Measurements from ENCODE around the gene ITGB2. TPM values are rescaled to one million over a fixed set of nuclear protein-coding genes. Genes with fewer than 3 reads are reported as not detected.

ITGB2 gene
- total RNA-seq, 4 donors from 2014 or later = 33.2 to 110 (median 44.0) TPM

DNA sequence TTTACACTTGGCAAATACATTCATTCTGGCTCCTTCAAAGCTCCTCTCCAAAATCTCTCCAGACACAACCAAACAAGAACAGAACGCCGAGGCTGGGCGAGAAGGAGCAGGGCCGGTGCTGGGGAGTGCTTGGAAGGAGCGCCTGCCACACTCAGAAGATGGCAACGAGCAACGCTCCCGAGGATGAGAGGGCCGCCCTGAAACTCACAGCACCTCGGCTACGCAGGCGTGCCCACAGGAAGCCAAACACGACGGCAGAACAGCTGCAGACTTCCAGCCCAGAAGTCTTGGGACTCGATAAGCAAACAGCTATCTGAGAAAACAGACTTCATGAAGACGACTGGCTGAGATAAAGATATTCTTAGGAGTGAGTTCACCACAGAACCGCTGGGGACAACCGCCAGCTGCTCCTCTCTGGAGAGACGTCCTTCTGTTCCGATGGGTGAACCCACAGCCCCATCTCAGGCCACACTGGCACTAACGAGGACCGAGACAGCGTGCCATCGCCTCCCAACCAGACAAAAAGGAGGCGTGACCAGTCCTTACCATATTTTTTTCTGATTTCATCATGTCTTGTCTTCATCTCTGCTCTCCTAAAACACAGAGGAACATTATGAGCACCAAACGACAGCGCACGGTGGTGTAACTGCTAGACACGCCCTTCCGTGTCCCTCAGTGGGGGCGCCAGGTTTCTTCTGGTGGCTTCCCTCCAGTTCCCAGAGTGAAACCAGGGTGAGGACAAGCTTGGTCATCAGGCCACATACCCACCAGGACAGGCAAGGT is 65.8 kb downstream of the ITGB2 start:
- no peaks in the 10 kb centered on the region for H3K9me3 ChIP-seq
- 74% methylated on average over 30 of the region's 31 CpGs for WGBS
- no peak overlapping the region for H3K4me3 ChIP-seq
- intact Hi-C loops (cut with DNase I) = no loop called here
- TF ChIP-seq POLR2AphosphoS5 (IDR thresholded peaks at IDR 0.05) (no peak), POLR2A (IDR thresholded peaks at IDR 0.05; ENCODE audit: low read depth) (no peak), EP300 (IDR thresholded peaks at IDR 0.05) (no peak)
- TF ChIP-seq, protein P1, sequence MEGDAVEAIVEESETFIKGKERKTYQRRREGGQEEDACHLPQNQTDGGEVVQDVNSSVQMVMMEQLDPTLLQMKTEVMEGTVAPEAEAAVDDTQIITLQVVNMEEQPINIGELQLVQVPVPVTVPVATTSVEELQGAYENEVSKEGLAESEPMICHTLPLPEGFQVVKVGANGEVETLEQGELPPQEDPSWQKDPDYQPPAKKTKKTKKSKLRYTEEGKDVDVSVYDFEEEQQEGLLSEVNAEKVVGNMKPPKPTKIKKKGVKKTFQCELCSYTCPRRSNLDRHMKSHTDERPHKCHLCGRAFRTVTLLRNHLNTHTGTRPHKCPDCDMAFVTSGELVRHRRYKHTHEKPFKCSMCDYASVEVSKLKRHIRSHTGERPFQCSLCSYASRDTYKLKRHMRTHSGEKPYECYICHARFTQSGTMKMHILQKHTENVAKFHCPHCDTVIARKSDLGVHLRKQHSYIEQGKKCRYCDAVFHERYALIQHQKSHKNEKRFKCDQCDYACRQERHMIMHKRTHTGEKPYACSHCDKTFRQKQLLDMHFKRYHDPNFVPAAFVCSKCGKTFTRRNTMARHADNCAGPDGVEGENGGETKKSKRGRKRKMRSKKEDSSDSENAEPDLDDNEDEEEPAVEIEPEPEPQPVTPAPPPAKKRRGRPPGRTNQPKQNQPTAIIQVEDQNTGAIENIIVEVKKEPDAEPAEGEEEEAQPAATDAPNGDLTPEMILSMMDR (IDR thresholded peaks at IDR 0.05) = no peak
- H3K27ac ChIP-seq (replicated peaks in 1 of 4) = no peak overlapping the region
- H3K27me3 ChIP-seq = no peaks in the 10 kb centered on the region
- no peak for DNase-seq (ENCODE audit: extremely low spot score)
- H3K36me3 ChIP-seq = peaks cover 39 to 98% (median 91%) of the 10 kb centered on the region in 4 donors
- peaks cover 17 to 55% (median 36%) of the 10 kb centered on the region in 4 donors for H3K4me1 ChIP-seq

DNA sequence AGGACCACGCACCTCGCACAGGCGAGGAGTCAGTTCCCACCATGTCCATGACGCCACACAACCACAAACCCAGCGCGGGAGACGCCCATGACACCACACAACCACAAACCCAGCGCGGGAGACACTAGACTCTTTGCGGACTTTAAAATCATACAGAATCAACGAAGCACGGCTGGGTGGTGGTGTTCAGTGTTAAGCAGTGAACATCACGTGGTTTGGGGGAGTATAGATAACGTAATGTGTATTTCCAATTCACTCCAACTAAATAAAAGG is 66.4 kb downstream of the ITGB2 start:
- H3K4me1 ChIP-seq = peaks cover 15 to 53% (median 33%) of the 10 kb centered on the region in 4 donors
- intact Hi-C loops (cut with DNase I) = no loop called here
- no peak overlapping the region for H3K4me3 ChIP-seq
- H3K36me3 ChIP-seq = peaks cover 44 to 98% (median 91%) of the 10 kb centered on the region in 4 donors
- H3K27me3 ChIP-seq = no peaks in the 10 kb centered on the region
- WGBS = 88% methylated on average over 14 of the region's 14 CpGs
- TF ChIP-seq POLR2A (IDR thresholded peaks at IDR 0.05; ENCODE audit: low read depth) (no peak), EP300 (IDR thresholded peaks at IDR 0.05) (no peak), POLR2AphosphoS5 (IDR thresholded peaks at IDR 0.05) (no peak)
- TF ChIP-seq, protein P1 (IDR thresholded peaks at IDR 0.05) = no peak
- DNase-seq (ENCODE audit: extremely low spot score) = no peak
- no peak overlapping the region for H3K27ac ChIP-seq (replicated peaks in 1 of 4)
- no peaks in the 10 kb centered on the region for H3K9me3 ChIP-seq

DNA sequence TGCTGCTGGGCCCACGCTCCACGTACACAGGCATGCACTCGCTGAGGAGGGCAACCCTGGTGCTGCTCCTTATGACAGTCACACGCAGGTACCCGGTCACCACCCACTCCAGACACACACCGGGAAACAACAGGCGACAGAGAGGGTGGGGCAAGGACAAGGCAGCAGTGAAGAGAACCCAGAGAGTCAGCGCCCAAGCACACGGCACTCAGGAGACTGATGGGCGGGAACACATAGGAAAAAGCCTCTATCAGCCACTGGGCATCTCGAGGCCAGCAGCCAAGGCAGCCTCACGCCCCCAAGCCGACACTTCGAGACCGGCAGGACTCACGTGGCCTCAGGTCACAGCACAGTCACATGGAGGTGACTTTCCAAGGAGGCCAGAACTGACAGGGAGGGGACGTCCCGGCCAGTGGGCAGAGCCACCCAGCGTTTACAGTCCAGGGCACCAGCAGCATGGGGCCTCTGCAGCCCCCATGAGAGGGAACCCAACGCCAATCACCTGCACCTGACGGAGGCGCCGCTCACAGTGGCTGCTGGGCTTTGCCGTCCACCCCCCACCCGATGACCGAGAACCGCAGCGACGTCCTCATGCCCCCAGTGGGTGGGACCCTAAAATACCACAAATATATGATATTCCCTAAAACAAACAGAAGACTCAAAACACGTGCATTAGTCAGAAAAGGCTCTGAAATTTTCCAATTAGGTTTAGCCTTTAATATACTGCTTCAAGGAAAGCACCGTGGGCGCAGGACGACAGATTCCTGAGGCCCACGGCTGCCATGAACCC is 66.9 kb downstream of the ITGB2 start:
- TF ChIP-seq POLR2AphosphoS5 (IDR thresholded peaks at IDR 0.05) (no peak), EP300 (IDR thresholded peaks at IDR 0.05) (no peak), POLR2A (IDR thresholded peaks at IDR 0.05; ENCODE audit: low read depth) (no peak)
- TF ChIP-seq, protein P1 (IDR thresholded peaks at IDR 0.05) = no peak
- DNase-seq (ENCODE audit: extremely low spot score) = no peak
- Histone ChIP-seq H3K27ac (replicated peaks in 1 of 4) (no peak overlapping the region), H3K4me3 (no peak overlapping the region), H3K36me3 (peaks cover 50 to 98% (median 91%) of the 10 kb centered on the region in 4 donors), H3K27me3 (no peaks in the 10 kb centered on the region), H3K9me3 (no peaks in the 10 kb centered on the region), H3K4me1 (peaks cover 10 to 48% (median 28%) of the 10 kb centered on the region in 4 donors)
- intact Hi-C loops (cut with DNase I) = no loop called here
- WGBS = 86% methylated on average over 26 of the region's 34 CpGs

DNA sequence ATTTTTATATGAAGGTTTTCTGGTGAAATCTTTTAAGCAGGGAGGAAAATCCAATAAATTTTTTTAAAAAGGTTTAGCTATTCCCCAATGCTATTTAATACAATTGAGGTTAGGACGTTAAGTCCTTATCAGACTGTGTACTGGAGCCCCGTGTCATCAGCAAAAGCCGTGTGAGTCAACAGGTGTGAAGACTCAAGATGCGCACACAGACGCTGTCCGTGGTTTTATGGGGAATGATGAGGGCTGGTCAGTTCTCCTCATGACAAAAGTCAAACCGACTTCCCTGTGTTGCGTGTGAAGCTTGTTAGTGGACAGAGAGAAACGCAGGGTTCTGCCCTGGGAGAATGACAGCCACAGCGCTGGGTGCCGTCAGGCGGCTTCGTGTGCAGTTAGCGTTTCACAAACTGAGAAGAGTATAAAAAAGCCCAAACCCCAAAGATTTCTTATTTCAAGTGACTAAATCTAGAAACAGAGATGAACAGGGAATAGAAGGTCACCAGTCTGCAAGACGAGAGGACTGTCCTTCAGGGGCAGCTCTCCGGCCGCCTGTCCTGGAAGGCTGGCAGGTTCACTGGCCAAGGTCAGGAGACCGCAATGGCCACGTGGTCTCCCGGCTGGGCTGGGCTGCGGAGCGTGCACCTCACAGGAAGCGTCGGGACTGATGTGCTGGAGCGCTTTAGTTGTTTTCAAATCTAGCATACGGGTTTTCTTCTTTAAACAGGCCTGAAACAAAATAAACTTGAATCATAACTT is 69.6 kb downstream of the ITGB2 start:
- Histone ChIP-seq H3K27ac (replicated peaks in 1 of 4) (no peak overlapping the region), H3K36me3 (peaks cover 54 to 82% (median 75%) of the 10 kb centered on the region in 4 donors), H3K4me3 (no peak overlapping the region), H3K9me3 (no peaks in the 10 kb centered on the region), H3K27me3 (no peaks in the 10 kb centered on the region), H3K4me1 (peaks cover 17 to 39% (median 22%) of the 10 kb centered on the region in 4 donors)
- no peak for DNase-seq (ENCODE audit: extremely low spot score)
- WGBS = 81% methylated on average over 26 of the region's 26 CpGs
- TF ChIP-seq POLR2AphosphoS5 (IDR thresholded peaks at IDR 0.05) = no peak
- TF ChIP-seq, protein P1 (IDR thresholded peaks at IDR 0.05) = no peak
- TF ChIP-seq EP300 (IDR thresholded peaks at IDR 0.05) = no peak
- TF ChIP-seq POLR2A (IDR thresholded peaks at IDR 0.05; ENCODE audit: low read depth) = no peak
- intact Hi-C loops (cut with DNase I) = no loop called here
